OCI-LY3 (cell line): ENCODE data around the gene SRP14.

Experiments
- H2AFZ ChIP-seq: fragments of 200-600, 300-600 bp; shearing (Covaris generic); 2 replicates; pipeline ENCODE4 v1.6.0; 2014; ENCODE audit warnings: antibody characterized with exemption, low read depth, low read length
- H3K27ac ChIP-seq: fragments of 200-600, 300-600 bp; sonication (generic); 2 replicates; pipeline ENCODE4 v1.5.1; 2014; ENCODE audit warnings: mild to moderate bottlenecking, low read length, moderate library complexity, mixed read lengths
- H3K27me3 ChIP-seq: fragments of 200-600, 300-600 bp; sonication (generic); 2 replicates; pipeline ENCODE4 v1.6.1; 2014; ENCODE audit warnings: low read depth, low read length, mixed read lengths
- H3K36me3 ChIP-seq: fragments of 200-600, 300-600 bp; sonication (generic); replicated peaks from 2 replicates; pipeline ENCODE3; 2014; ENCODE audit warnings: low read depth, low read length, mixed read lengths
- H3K4me1 ChIP-seq: fragments of 300-600, 200-600 bp; sonication (generic); 2 replicates; pipeline ENCODE4 v1.6.1; 2014; ENCODE audit warnings: low read length, mixed read lengths
- H3K4me2 ChIP-seq: fragments of 200-600, 300-600 bp; sonication (generic); 2 replicates; pipeline ENCODE4 v1.6.1; 2014; ENCODE audit warnings: low read length, mixed read lengths
- H3K4me3 ChIP-seq: fragments of 300-600, 200-600 bp; sonication (generic); 2 replicates; pipeline ENCODE4 v1.5.1; 2014; ENCODE audit warnings: antibody characterized with exemption, mild to moderate bottlenecking, low read length, moderate library complexity
- H3K79me2 ChIP-seq: fragments of 300-600, 200-600 bp; shearing (Covaris generic); 2 replicates; pipeline ENCODE4 v1.6.1; 2014; ENCODE audit warnings: mild to moderate bottlenecking, low read length, mixed read lengths
- H3K9ac ChIP-seq: fragments of 300-600, 200-600 bp; shearing (Covaris generic); 2 replicates; pipeline ENCODE4 v1.6.0; 2014; ENCODE audit warnings: mild to moderate bottlenecking, low read length, moderate library complexity
- H3K9me3 ChIP-seq: fragments of 200-600, 300-600 bp; shearing (Covaris generic); 2 replicates; pipeline ENCODE4 v1.6.1; 2014; ENCODE audit warnings: low read length, mixed read lengths; ENCODE audit not compliant: insufficient read depth
- H4K20me1 ChIP-seq: fragments of 200-600, 300-600 bp; sonication (generic); 2 replicates; pipeline ENCODE4 v1.6.1; 2016; ENCODE audit warnings: low read length, mixed read lengths; ENCODE audit not compliant: insufficient read depth
- EZH2phosphoT487 ChIP-seq: fragments of 200-600 bp; shearing (Covaris generic); IDR thresholded peaks from 2 replicates; pipeline ENCODE4 v1.6.1; 2018; ENCODE audit warnings: antibody characterized with exemption, mixed run types, low read depth
- TF ChIP-seq, protein P1 (sequence below): fragments of 200-600, 300-600 bp; sonication (generic); IDR thresholded peaks from 2 replicates; pipeline ENCODE4 v1.5.1; 2014; ENCODE audit warnings: antibody characterized with exemption, low read length, low read depth

The SRP14 gene

DNA sequence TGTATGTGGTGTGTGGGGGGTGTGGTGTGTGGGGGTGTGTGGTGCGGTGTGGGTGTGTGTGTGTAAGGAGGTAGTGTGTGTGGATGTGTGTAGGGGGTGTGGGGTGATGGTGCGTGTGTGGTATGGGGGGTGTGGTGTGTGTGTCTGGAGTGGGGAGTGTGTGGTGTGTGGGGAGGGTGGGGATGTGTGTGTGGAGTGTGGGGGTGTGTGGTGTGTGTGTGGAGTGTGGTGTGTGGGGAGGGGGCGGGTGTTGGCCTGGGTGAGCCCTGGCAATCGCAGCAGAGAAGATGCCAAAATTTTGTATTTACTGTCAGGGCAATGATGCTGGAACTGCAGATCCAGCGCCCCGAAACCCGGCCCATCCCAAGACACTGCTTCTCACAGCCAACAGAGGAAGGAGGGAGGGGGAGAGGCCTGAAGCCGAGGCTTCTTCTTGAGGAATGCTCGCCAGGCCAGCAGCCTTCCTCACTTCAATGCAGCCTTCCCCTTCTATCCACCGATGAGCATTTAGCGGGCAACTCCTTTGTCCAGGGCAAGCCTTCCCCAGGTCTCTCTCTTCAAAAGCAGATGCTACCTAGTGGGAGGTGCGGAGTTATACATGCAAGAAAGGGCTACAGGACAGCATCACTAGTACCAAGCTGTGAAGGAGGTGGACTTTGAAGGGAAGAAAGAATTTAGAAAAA, 11.9 kb upstream of the SRP14 start:
- Histone ChIP-seq H3K79me2 (0 out of 2 replicates have a peak, but pooled peaks cover 7% of the 10 kb centered on the region), H3K9me3 (no peaks in the 10 kb centered on the region), H3K27me3 (no peaks in the 10 kb centered on the region), H4K20me1 (no peaks in the 10 kb centered on the region), H3K4me1 (peaks cover 99% of the 10 kb centered on the region), H2AFZ (no peak overlapping the region), H3K36me3 (no peaks in the 10 kb centered on the region), H3K9ac (no peak overlapping the region; the same call in 1 of the 2 replicates), H3K27ac (peak overlapping the region; percentile 98), H3K4me2 (no peak overlapping the region), H3K4me3 (no peak overlapping the region)
- TF ChIP-seq, protein P1, sequence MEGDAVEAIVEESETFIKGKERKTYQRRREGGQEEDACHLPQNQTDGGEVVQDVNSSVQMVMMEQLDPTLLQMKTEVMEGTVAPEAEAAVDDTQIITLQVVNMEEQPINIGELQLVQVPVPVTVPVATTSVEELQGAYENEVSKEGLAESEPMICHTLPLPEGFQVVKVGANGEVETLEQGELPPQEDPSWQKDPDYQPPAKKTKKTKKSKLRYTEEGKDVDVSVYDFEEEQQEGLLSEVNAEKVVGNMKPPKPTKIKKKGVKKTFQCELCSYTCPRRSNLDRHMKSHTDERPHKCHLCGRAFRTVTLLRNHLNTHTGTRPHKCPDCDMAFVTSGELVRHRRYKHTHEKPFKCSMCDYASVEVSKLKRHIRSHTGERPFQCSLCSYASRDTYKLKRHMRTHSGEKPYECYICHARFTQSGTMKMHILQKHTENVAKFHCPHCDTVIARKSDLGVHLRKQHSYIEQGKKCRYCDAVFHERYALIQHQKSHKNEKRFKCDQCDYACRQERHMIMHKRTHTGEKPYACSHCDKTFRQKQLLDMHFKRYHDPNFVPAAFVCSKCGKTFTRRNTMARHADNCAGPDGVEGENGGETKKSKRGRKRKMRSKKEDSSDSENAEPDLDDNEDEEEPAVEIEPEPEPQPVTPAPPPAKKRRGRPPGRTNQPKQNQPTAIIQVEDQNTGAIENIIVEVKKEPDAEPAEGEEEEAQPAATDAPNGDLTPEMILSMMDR = no peak
- TF ChIP-seq EZH2phosphoT487 = no peak

GRCh38 chr15:40048926-40049475, 10.0 kb upstream of the SRP14 start:
- Histone ChIP-seq H4K20me1 (no peaks in the 10 kb centered on the region), H3K4me1 (peaks cover 98% of the 10 kb centered on the region), H3K9me3 (no peaks in the 10 kb centered on the region), H3K27ac (peak overlapping the region; percentile 98), H3K79me2 (0 out of 2 replicates have a peak, but pooled peaks cover 7% of the 10 kb centered on the region), H3K4me3 (no peak overlapping the region), H2AFZ (no peak overlapping the region), H3K36me3 (no peaks in the 10 kb centered on the region), H3K4me2 (peak overlapping the region; percentile 26; the same call in 1 of the 2 replicates), H3K27me3 (no peaks in the 10 kb centered on the region), H3K9ac (peak overlapping the region; percentile 86)
- TF ChIP-seq EZH2phosphoT487 = no peak
- TF ChIP-seq, protein P1 = no peak

GRCh38 chr15:40048211-40048792, 9.3 kb upstream of the SRP14 start:
- 0 out of 2 replicates have a peak, but pooled peaks cover 7% of the 10 kb centered on the region for H3K79me2 ChIP-seq
- no peaks in the 10 kb centered on the region for H3K9me3 ChIP-seq
- peak overlapping the region; percentile 86 for H3K9ac ChIP-seq
- no peaks in the 10 kb centered on the region for H3K27me3 ChIP-seq
- peak overlapping the region; percentile 18; the same call in 1 of the 2 replicates for H3K4me3 ChIP-seq
- no peak overlapping the region for H2AFZ ChIP-seq
- peak overlapping the region; percentile 60 for H3K4me2 ChIP-seq
- H3K4me1 ChIP-seq = peaks cover 95% of the 10 kb centered on the region
- no peaks in the 10 kb centered on the region for H4K20me1 ChIP-seq
- TF ChIP-seq EZH2phosphoT487 = no peak
- no peaks in the 10 kb centered on the region for H3K36me3 ChIP-seq
- peak overlapping the region; percentile 98 for H3K27ac ChIP-seq

- Histone ChIP-seq H3K9me3 (no peaks in the 10 kb centered on the region), H3K27me3 (no peaks in the 10 kb centered on the region), H2AFZ (no peak overlapping the region), H3K4me2 (peak overlapping the region; percentile 85), H3K4me3 (peak overlapping the region; percentile 25; the same call in 1 of the 2 replicates), H3K27ac (peak overlapping the region; percentile 98), H3K36me3 (no peaks in the 10 kb centered on the region), H3K9ac (peak overlapping the region; percentile 86), H3K4me1 (peaks cover 88% of the 10 kb centered on the region), H3K79me2 (0 out of 2 replicates have a peak, but pooled peaks cover 7% of the 10 kb centered on the region), H4K20me1 (no peaks in the 10 kb centered on the region)
- no peak for TF ChIP-seq EZH2phosphoT487
- TF ChIP-seq, protein P1 = no peak
Observed at GRCh38 chr15:40047415-40048210, 8.6 kb upstream of the SRP14 start.
